Endothelial cell of umbilical vein (primary cell): ENCODE results near the gene PAM16.

Source experiments
- EZH2 ChIP-seq: IDR thresholded peaks from 2 replicates; pipeline ENCODE4 v1.6.1; 2012; ENCODE audit warnings: borderline replicate concordance, low read depth, mild to moderate bottlenecking, moderate library complexity, low read length, inconsistent platforms; ENCODE audit not compliant: severe bottlenecking
- FOS ChIP-seq: IDR thresholded peaks from 2 replicates; pipeline ENCODE4 v1.6.1; 2011; ENCODE audit warnings: mild to moderate bottlenecking, low read length, moderate library complexity, borderline replicate concordance; ENCODE audit not compliant: insufficient read depth
- GATA2 ChIP-seq: IDR thresholded peaks from 2 replicates; pipeline ENCODE4 v1.7.0; 2011; ENCODE audit warnings: low read depth, mild to moderate bottlenecking, moderate library complexity, mixed read lengths, low read length; ENCODE audit not compliant: insufficient read length, insufficient read depth
- JUN ChIP-seq: IDR thresholded peaks from 2 replicates; pipeline ENCODE4 v1.6.1; 2011; ENCODE audit warnings: borderline replicate concordance, low read depth; ENCODE audit not compliant: insufficient read length, insufficient read depth
- MYC ChIP-seq: IDR thresholded peaks from one replicate; pipeline ENCODE4 v1.6.1; 2011; ENCODE audit warnings: mild to moderate bottlenecking, low read depth, low read length
- POLR2A ChIP-seq: IDR thresholded peaks from 2 replicates; pipeline ENCODE4 v1.6.1; 2012; ENCODE audit warnings: low read depth, mild to moderate bottlenecking, control low read depth, low read length
- POLR2AphosphoS5 ChIP-seq: IDR thresholded peaks from 2 replicates; pipeline ENCODE4 v1.6.1; 2012; ENCODE audit warnings: low read depth, mild to moderate bottlenecking, control low read depth, low read length, moderate library complexity; ENCODE audit not compliant: insufficient read depth
- TF ChIP-seq, protein P1 (sequence below), 2 donors: IDR thresholded peaks; 1 replicate in 1 of 2; 2 replicates in 1 of 2; pipeline ENCODE4 v1.5.1; 2011; ENCODE audit warnings: low read length in 2 of 2, mild to moderate bottlenecking in 2 of 2, moderate library complexity in 2 of 2, control low read depth in 1 of 2, inconsistent platforms in 1 of 2, low read depth in 1 of 2; ENCODE audit not compliant: insufficient read depth in 1 of 2; ENCODE audit errors: extremely low read depth in 1 of 2

DNA sequence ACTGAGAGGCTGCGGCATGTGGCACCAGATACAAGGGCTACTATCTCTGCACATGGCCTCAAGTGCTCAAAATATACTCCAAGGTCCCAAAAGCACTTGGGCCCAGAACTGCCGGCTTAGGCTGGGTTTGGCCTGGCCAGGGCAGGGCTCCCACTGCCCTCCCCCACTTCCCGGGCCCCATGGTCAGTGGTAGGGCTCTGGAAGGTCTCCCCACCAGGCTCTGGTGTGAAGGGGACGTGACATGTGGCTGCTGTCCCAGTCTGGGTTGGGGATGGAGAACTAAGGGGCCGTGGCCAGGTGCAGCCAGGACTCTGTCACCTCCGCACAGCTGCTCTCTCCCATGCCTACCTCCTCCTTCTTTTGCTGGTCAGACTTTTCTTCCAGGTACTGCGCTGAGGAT lies 5.7 kb upstream of the PAM16 start:
- TF ChIP-seq POLR2A (no peak), EZH2 (no peak), POLR2AphosphoS5 (no peak), FOS (no peak), GATA2 (no peak), MYC (no peak), JUN (no peak)
- TF ChIP-seq, protein P1, sequence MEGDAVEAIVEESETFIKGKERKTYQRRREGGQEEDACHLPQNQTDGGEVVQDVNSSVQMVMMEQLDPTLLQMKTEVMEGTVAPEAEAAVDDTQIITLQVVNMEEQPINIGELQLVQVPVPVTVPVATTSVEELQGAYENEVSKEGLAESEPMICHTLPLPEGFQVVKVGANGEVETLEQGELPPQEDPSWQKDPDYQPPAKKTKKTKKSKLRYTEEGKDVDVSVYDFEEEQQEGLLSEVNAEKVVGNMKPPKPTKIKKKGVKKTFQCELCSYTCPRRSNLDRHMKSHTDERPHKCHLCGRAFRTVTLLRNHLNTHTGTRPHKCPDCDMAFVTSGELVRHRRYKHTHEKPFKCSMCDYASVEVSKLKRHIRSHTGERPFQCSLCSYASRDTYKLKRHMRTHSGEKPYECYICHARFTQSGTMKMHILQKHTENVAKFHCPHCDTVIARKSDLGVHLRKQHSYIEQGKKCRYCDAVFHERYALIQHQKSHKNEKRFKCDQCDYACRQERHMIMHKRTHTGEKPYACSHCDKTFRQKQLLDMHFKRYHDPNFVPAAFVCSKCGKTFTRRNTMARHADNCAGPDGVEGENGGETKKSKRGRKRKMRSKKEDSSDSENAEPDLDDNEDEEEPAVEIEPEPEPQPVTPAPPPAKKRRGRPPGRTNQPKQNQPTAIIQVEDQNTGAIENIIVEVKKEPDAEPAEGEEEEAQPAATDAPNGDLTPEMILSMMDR (IDR thresholded peaks at IDR 0.05; ENCODE audit: extremely low read depth in 1 of 2, insufficient read depth in 1 of 2, low read depth in 1 of 2, low read length in 2 of 2), result no peak
